ENCODE data around the gene ZMYND8.

DNA sequence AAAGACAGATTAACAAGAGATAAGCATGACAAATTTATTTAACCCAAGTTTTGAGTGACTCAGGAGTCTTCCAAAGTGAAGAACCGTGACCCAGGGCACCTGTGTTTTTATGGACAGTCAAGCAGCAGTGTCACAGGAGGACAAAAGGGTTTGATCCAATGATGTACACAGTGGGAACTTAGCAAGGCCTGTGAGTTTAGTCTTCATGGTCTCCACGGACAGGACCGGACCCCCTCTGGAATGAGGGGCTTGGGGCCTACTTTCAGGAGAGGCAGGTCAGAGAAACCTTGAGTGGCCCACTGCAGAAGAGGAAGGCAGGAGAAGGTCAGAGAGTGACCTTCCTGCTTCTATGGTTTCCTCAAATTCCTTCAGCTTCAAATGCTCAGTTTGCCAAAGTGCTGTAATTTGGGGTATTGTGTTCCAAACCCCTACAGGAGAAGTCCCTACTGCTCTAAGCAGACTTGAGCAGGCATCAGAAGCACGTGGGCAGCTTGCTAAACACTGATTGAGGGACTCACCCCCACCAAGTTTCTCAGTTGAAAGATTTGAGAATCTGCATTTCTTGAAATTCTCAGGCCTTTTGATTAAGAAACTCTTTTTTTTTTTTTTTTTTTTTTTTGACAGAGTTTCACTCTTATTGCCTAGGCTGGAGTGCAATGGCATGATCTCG, 26.4 kb upstream of the ZMYND8 start:
- TF ChIP-seq ZFP3 (tag by site-specific recombination; IDR thresholded peaks at IDR 0.05; ENCODE audit: low read depth) (no peak), CTCF (tag by site-specific recombination; IDR thresholded peaks at IDR 0.05) (no peak), ZNF792 (tag by site-specific recombination; IDR thresholded peaks at IDR 0.05) (no peak), ZNF639 (tag by site-specific recombination; IDR thresholded peaks at IDR 0.05) (no peak), ZNF623 (tag by site-specific recombination; IDR thresholded peaks at IDR 0.05) (no peak), ZNF114 (tag by site-specific recombination; IDR thresholded peaks at IDR 0.05) (no peak), ZNF423 (tag by site-specific recombination; IDR thresholded peaks at IDR 0.05) (no peak), ZSCAN18 (tag by site-specific recombination; IDR thresholded peaks at IDR 0.05) (no peak), ATF2 (tag by site-specific recombination; IDR thresholded peaks at IDR 0.05; ENCODE audit: low read depth) (no peak), ZNF274 (IDR thresholded peaks at IDR 0.05; ENCODE audit: low read length) (no peak), ZNF274 (tag by site-specific recombination; IDR thresholded peaks at IDR 0.05; ENCODE audit: borderline replicate concordance) (no peak)

Data from HEK293 (cell line).